HG02973 (cell line): ENCODE measurements around the gene CPA1.

Experiments
- ATAC-seq: cut with Tn5 transposase; IDR thresholded peaks from one replicate; pipeline ENCODE4 v1.9.1; 2021; ENCODE audit warnings: moderate library complexity; ENCODE audit not compliant: unreplicated experiment

Gene CPA1

GRCh38 chr7:130423501-130424037, 43.3 kb downstream of the CPA1 start:
- ATAC-seq, result no peak

- ATAC-seq, result no peak
Measured at GRCh38 chr7:130425796-130426195, 45.5 kb downstream of the CPA1 start.

GRCh38 chr7:130426564-130426963, 46.3 kb downstream of the CPA1 start:
- ATAC-seq, result no peak

GRCh38 chr7:130429019-130429418, 48.7 kb downstream of the CPA1 start:
- ATAC-seq, result no peak

- ATAC-seq, result no peak
Measured at GRCh38 chr7:130430115-130430514, 49.8 kb downstream of the CPA1 start.

GRCh38 chr7:130430841-130431666, 50.8 kb downstream of the CPA1 start:
- ATAC-seq, result no peak

GRCh38 chr7:130432886-130433285, 52.6 kb downstream of the CPA1 start:
- ATAC-seq, result no peak

GRCh38 chr7:130433301-130433700, 53.0 kb downstream of the CPA1 start:
- no peak for ATAC-seq

GRCh38 chr7:130435311-130435854, 55.1 kb downstream of the CPA1 start:
- no peak for ATAC-seq

- ATAC-seq, result no peak
Measured at GRCh38 chr7:130436253-130436652, 56.0 kb downstream of the CPA1 start.
